GM12878 (cell line): ENCODE results near the gene DKKL1. TPM values are rescaled to one million over a fixed set of nuclear protein-coding genes. Genes with fewer than 3 reads are reported as not detected.

ENCODE experiments used
- ASH2L ChIP-seq: fragments of 300-600, 200-600 bp; sonication (generic); IDR thresholded peaks from 2 replicates; pipeline ENCODE4 v1.6.1; 2017; ENCODE audit warnings: low read depth, mild to moderate bottlenecking, borderline replicate concordance
- ATF3 ChIP-seq: IDR thresholded peaks from 2 replicates; pipeline ENCODE4 v1.6.1; 2011; ENCODE audit warnings: low read depth, mild to moderate bottlenecking, low read length, moderate library complexity, borderline replicate concordance; ENCODE audit errors: extremely low read depth
- ATF7 ChIP-seq: fragments of 450-650 bp; IDR thresholded peaks from 2 replicates; pipeline ENCODE4 v1.6.1; 2016; ENCODE audit warnings: low read depth, mild to moderate bottlenecking
- BACH1 ChIP-seq: fragments of 450-650 bp; IDR thresholded peaks from 2 replicates; pipeline ENCODE4 v1.6.1; 2017; ENCODE audit warnings: mild to moderate bottlenecking, borderline replicate concordance
- CBX5 ChIP-seq: sonication (generic); IDR thresholded peaks from 2 replicates; pipeline ENCODE4 v1.6.1; 2016; ENCODE audit warnings: low read depth, moderate library complexity, mild to moderate bottlenecking, inconsistent platforms
- CHD1 ChIP-seq: IDR thresholded peaks from 2 replicates; pipeline ENCODE4 v1.6.1; 2012; ENCODE audit warnings: low read depth, low read length, improper control_type of control experiment
- CHD4 ChIP-seq: fragments of 200-600 bp; sonication (generic); IDR thresholded peaks from 2 replicates; pipeline ENCODE4 v1.6.1; 2016; ENCODE audit warnings: mild to moderate bottlenecking
- DPF2 ChIP-seq: fragments of 450-650 bp; IDR thresholded peaks from 2 replicates; pipeline ENCODE4 v1.6.1; 2017; ENCODE audit warnings: mild to moderate bottlenecking
- EP300 ChIP-seq, 2 experiments: fragments of 150-350 bp in 1 of 2; IDR thresholded peaks; 2 replicates each; pipeline ENCODE4 v1.6.1; 2011 to 2012; ENCODE audit warnings: low read depth in 2 of 2, low read length in 2 of 2, borderline replicate concordance in 1 of 2, improper control_type of control experiment in 1 of 2, inconsistent platforms in 1 of 2; ENCODE audit not compliant: control insufficient read depth in 1 of 2
- FOS ChIP-seq: IDR thresholded peaks from 3 replicates; pipeline ENCODE4 v1.6.1; 2011; ENCODE audit warnings: borderline replicate concordance; ENCODE audit not compliant: insufficient read length; ENCODE audit errors: extremely low read depth
- FOXK2 ChIP-seq: fragments of 450-650 bp; IDR thresholded peaks from 2 replicates; pipeline ENCODE4 v1.6.1; 2017; ENCODE audit warnings: mild to moderate bottlenecking, moderate library complexity
- GATAD2B ChIP-seq: fragments of 450-650 bp; conservative IDR thresholded peaks from 2 replicates; pipeline ENCODE4 v1.6.1; 2017; ENCODE audit warnings: low read depth, mild to moderate bottlenecking, moderate library complexity
- HDAC2 ChIP-seq: fragments of 200-600 bp; sonication (generic); IDR thresholded peaks from 2 replicates; pipeline ENCODE4 v1.6.1; 2017
- IKZF1 ChIP-seq: fragments of 450-650 bp; conservative IDR thresholded peaks from 2 replicates; pipeline ENCODE4 v1.6.1; 2017; ENCODE audit warnings: antibody characterized with exemption, mild to moderate bottlenecking
- IKZF2 ChIP-seq, 2 experiments: fragments of 450-650 bp; IDR thresholded peaks; 2 replicates each; pipeline ENCODE4 v1.6.1; 2017; ENCODE audit warnings: mild to moderate bottlenecking in 2 of 2, moderate library complexity in 2 of 2
- MTA2 ChIP-seq: fragments of 450-650 bp; IDR thresholded peaks from 2 replicates; pipeline ENCODE4 v1.6.1; 2016; ENCODE audit warnings: low read depth, mild to moderate bottlenecking, moderate library complexity
- NFXL1 ChIP-seq: fragments of 450-650 bp; IDR thresholded peaks from 2 replicates; pipeline ENCODE4 v1.6.1; 2017; ENCODE audit warnings: antibody characterized with exemption, mild to moderate bottlenecking, borderline replicate concordance
- RAD21 ChIP-seq: IDR thresholded peaks from 2 replicates; pipeline ENCODE4 v1.6.1; 2011; ENCODE audit warnings: mild to moderate bottlenecking, low read depth, low read length, moderate library complexity; ENCODE audit not compliant: insufficient read depth
- SKIL ChIP-seq: fragments of 450-650 bp; IDR thresholded peaks from 2 replicates; pipeline ENCODE4 v1.6.1; 2017; ENCODE audit warnings: mild to moderate bottlenecking, low read depth, inconsistent platforms; ENCODE audit not compliant: poor library complexity, severe bottlenecking
- TAF1 ChIP-seq: IDR thresholded peaks from 2 replicates; pipeline ENCODE4 v1.6.1; 2011; ENCODE audit warnings: mild to moderate bottlenecking, low read depth, low read length, borderline replicate concordance
- TCF12 ChIP-seq: IDR thresholded peaks from 2 replicates; pipeline ENCODE4 v1.6.1; 2011; ENCODE audit warnings: low read depth, mild to moderate bottlenecking, low read length
- TCF3 ChIP-seq: IDR thresholded peaks from 2 replicates; pipeline ENCODE4 v1.6.1; 2012; ENCODE audit warnings: low read depth, mild to moderate bottlenecking, low read length, borderline replicate concordance; ENCODE audit not compliant: insufficient read depth
- YBX1 ChIP-seq: fragments of 450-650 bp; IDR thresholded peaks from 2 replicates; pipeline ENCODE4 v1.6.1; 2016; ENCODE audit warnings: antibody characterized with exemption
- YY1 ChIP-seq: IDR thresholded peaks from 2 replicates; pipeline ENCODE4 v1.6.1; 2011; ENCODE audit warnings: low read depth, mild to moderate bottlenecking, low read length
- ZNF217 ChIP-seq: fragments of 450-650 bp; IDR thresholded peaks from 2 replicates; pipeline ENCODE4 v1.6.1; 2017; ENCODE audit warnings: antibody characterized with exemption, mild to moderate bottlenecking
- ZSCAN29 ChIP-seq: fragments of 450-650 bp; IDR thresholded peaks from 2 replicates; pipeline ENCODE4 v1.6.1; 2017; ENCODE audit warnings: mild to moderate bottlenecking, moderate library complexity
- polyA plus RNA-seq, 11 experiments: library from polyadenylated mRNA; depleted of rRNA in 4 of 11; unstranded in 6 of 11; stranded (reverse) in 5 of 11; fragments of >200 nt; fragmentation: Nextera tagmentation in 4 of 11; fragmentation: Illumina TruSeq in 1 of 11; extraction: Ambion mirVana in 4 of 11; extraction: Trizol in 1 of 11; gene quantifications; 1 replicate in 1 of 11; 2 replicates in 10 of 11; pipeline versions ENCODE4 v1.2.1 to v1.2.3, GENCODE V29; 2011 to 2016; ENCODE audit warnings: inconsistent platforms in 2 of 11, missing spikeins in 2 of 11, low read depth in 1 of 11
- total RNA-seq, 4 experiments: library from RNA; depleted of rRNA in 3 of 4; stranded (reverse); fragments of >200 nt in 3 of 4; fragmentation: Illumina TruSeq in 1 of 4; extraction: Trizol in 1 of 4; gene quantifications; 2 replicates each; pipeline versions ENCODE4 v1.2.1 to v1.2.3, GENCODE V29; 2013 to 2021
- TF ChIP-seq, protein P1 (sequence below): fragments of 450-650 bp; formaldehyde crosslinking; IDR thresholded peaks from 2 replicates; pipeline ENCODE4 v1.4.0; 2020; ENCODE audit warnings: mild to moderate bottlenecking, moderate library complexity

The DKKL1 gene
- total and polyA plus RNA-seq, 10 of the 15 experiments (the other 5 are each of a cell fraction or from before 2014, with no cell fraction given) = not detected

DNA sequence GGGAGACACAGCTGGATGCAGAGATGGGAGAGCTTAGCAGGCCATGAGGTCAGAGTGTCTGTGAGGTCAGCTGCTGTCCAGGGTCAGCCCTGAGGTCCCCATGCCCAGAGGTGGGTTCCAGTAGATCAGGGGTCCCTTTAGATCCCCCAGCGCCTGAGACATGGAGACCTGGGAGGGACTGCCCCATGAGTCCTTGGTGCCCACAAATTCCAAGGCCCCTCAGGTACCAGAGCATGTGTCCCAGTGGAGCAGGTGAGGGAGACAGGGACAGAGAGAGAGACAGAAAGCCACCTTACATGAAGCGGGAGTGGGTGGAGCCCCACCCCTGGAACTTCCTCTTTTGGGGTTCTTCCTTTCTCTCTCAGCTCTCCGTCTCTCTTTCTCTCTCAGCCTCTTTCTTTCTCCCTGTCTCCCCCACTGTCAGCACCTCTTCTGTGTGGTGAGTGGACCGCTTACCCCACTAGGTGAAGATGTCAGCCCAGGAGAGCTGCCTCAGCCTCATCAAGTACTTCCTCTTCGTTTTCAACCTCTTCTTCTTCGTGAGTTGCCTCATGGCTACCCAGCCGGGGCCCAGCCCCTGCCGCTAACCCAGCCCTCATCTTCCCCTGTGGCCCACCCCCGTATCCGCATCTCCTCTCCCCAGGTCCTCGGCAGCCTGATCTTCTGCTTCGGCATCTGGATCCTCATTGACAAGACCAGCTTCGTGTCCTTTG lies 28.4 kb upstream of the DKKL1 start, which contains the start of gene CD37 (continued):
- TF ChIP-seq ATF7 (0 out of 2 replicates have a peak, but pooled peaks have one; percentile 50), YBX1 (no peak), ZNF217 (no peak), RAD21 (no peak), ASH2L (no peak), FOS (no peak), IKZF1 (peak; percentile 87), MTA2 (peak; percentile 56; the same call in 1 of the 2 replicates), ATF3 (no peak), YY1 (0 out of 2 replicates have a peak, but pooled peaks have one; percentile 33), NFXL1 (no peak), TCF12 (no peak), BACH1 (no peak), TCF3 (0 out of 2 replicates have a peak, but pooled peaks have one; percentile 11), FOXK2 (no peak), EP300 (IDR thresholded peaks at IDR 0.05; ENCODE audit: borderline replicate concordance in 1 of 2, control insufficient read depth in 1 of 2, low read depth in 2 of 2, low read length in 2 of 2) (no peak), HDAC2 (no peak), DPF2 (0 out of 2 replicates have a peak, but pooled peaks have one; percentile 53), IKZF2 (IDR thresholded peaks at IDR 0.05) (peak; percentile 82 to 83; a peak in 3 of 4 replicates), CBX5 (no peak), CHD4 (no peak), CHD1 (0 out of 2 replicates have a peak, but pooled peaks have one; percentile 25), TAF1 (peak; percentile 82; the same call in 1 of the 2 replicates), GATAD2B (peak; percentile 83), SKIL (peak; percentile 58), ZSCAN29 (no peak)
- TF ChIP-seq, protein P1, sequence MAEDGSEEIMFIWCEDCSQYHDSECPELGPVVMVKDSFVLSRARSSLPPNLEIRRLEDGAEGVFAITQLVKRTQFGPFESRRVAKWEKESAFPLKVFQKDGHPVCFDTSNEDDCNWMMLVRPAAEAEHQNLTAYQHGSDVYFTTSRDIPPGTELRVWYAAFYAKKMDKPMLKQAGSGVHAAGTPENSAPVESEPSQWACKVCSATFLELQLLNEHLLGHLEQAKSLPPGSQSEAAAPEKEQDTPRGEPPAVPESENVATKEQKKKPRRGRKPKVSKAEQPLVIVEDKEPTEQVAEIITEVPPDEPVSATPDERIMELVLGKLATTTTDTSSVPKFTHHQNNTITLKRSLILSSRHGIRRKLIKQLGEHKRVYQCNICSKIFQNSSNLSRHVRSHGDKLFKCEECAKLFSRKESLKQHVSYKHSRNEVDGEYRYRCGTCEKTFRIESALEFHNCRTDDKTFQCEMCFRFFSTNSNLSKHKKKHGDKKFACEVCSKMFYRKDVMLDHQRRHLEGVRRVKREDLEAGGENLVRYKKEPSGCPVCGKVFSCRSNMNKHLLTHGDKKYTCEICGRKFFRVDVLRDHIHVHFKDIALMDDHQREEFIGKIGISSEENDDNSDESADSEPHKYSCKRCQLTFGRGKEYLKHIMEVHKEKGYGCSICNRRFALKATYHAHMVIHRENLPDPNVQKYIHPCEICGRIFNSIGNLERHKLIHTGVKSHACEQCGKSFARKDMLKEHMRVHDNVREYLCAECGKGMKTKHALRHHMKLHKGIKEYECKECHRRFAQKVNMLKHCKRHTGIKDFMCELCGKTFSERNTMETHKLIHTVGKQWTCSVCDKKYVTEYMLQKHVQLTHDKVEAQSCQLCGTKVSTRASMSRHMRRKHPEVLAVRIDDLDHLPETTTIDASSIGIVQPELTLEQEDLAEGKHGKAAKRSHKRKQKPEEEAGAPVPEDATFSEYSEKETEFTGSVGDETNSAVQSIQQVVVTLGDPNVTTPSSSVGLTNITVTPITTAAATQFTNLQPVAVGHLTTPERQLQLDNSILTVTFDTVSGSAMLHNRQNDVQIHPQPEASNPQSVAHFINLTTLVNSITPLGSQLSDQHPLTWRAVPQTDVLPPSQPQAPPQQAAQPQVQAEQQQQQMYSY (CRISPR knock-in tag) = no peak
